ENCODE results near the gene RETREG3. TPM values are rescaled to one million over a fixed set of nuclear protein-coding genes. Genes with fewer than 3 reads are reported as not detected.

Gene RETREG3
- total and polyA plus RNA-seq, 2 of the 13 experiments (the other 11 are each of a cell fraction or from before 2014, with no cell fraction given) = 47.0 to 55.8 TPM

DNA sequence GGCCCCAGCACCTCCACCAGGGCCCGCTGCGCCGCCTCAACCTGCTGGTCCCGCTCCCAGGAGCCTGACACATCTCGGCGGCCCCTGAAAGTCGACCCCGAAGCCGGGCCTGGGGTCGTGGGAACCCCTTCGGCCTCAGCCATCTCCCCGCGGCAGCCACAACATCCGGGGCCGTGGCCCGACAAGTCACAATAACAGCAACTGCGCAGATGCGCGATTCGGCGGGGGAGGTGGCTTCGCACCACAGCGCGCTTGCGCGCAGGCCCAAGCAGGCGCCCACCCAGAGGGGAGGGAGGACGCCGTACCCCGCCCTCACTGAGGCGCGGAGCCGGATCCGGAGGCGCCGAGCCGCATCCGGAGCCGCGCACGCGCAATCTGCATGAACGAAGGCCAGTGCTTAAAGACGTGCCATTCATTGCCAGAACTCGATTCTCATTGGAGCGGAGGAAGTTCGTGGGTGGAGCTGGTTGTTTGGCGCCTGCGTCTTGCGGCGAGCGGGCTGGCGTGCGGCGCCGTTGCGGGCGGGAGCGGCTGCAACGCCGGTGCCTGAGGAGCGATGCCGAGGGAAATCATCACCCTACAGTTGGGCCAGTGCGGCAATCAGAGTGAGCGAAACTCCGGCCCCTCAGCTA lies at the start of gene RETREG3, which contains the start of gene TUBG1 (continued):
- TF ChIP-seq, protein P1, sequence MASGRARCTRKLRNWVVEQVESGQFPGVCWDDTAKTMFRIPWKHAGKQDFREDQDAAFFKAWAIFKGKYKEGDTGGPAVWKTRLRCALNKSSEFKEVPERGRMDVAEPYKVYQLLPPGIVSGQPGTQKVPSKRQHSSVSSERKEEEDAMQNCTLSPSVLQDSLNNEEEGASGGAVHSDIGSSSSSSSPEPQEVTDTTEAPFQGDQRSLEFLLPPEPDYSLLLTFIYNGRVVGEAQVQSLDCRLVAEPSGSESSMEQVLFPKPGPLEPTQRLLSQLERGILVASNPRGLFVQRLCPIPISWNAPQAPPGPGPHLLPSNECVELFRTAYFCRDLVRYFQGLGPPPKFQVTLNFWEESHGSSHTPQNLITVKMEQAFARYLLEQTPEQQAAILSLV (CRISPR knock-in tag; IDR thresholded peaks at IDR 0.05; ENCODE audit: borderline replicate concordance) = peak; percentile 62; the same call in 1 of the 2 replicates
- TF ChIP-seq PHF8 (CRISPR knock-in tag; IDR thresholded peaks at IDR 0.05) (peak; percentile 99), SP1 (IDR thresholded peaks at IDR 0.05) (no peak), SP1 (CRISPR knock-in tag; IDR thresholded peaks at IDR 0.05) (peak; percentile 65), ZMYM4 (CRISPR knock-in tag; IDR thresholded peaks at IDR 0.05) (peak; percentile 71; the same call in 1 of the 2 replicates), SNAPC2 (CRISPR knock-in tag; IDR thresholded peaks at IDR 0.05) (peak; percentile 64; the same call in 1 of the 2 replicates), PHB2 (IDR thresholded peaks at IDR 0.05; ENCODE audit: partially characterized antibody) (no peak), HNRNPK (IDR thresholded peaks at IDR 0.05; ENCODE audit: low read depth, low read length, poor library complexity, severe bottlenecking) (no peak), ZFP90 (CRISPR knock-in tag; IDR thresholded peaks at IDR 0.05; ENCODE audit: borderline replicate concordance) (peak; percentile 76; the same call in 1 of the 2 replicates), ZNF678 (CRISPR knock-in tag; IDR thresholded peaks at IDR 0.05) (no peak), TBP (CRISPR knock-in tag; IDR thresholded peaks at IDR 0.05) (no peak), TFE3 (CRISPR knock-in tag; IDR thresholded peaks at IDR 0.05) (no peak; the same call in 1 of the 2 replicates), ZNF138 (CRISPR knock-in tag; IDR thresholded peaks at IDR 0.05; ENCODE audit: low read depth) (0 out of 2 replicates have a peak, but pooled peaks have one; percentile 77), IKZF1 (IDR thresholded peaks at IDR 0.05) (no peak), GTF2F1 (IDR thresholded peaks at IDR 0.05; ENCODE audit: low read length) (no peak), PCBP2 (optimal IDR thresholded peaks at IDR 0.05; ENCODE audit: low read depth, low read length, poor library complexity, severe bottlenecking) (no peak), ZNF773 (CRISPR knock-in tag; IDR thresholded peaks at IDR 0.05; ENCODE audit: borderline replicate concordance) (peak; percentile 84; the same call in 1 of the 2 replicates), ZFX (CRISPR knock-in tag; IDR thresholded peaks at IDR 0.05; ENCODE audit: low read depth) (peak; percentile 98), ZNF329 (CRISPR knock-in tag; IDR thresholded peaks at IDR 0.05; ENCODE audit: low read depth) (peak; percentile 74; the same call in 1 of the 2 replicates), ZNF17 (CRISPR knock-in tag; IDR thresholded peaks at IDR 0.05) (no peak), ZNF567 (CRISPR knock-in tag; IDR thresholded peaks at IDR 0.05; ENCODE audit: borderline replicate concordance) (no peak), E2F1 (CRISPR knock-in tag; IDR thresholded peaks at IDR 0.05) (peak; percentile 94), RBFOX2 (IDR thresholded peaks at IDR 0.05; ENCODE audit: low read depth, low read length) (peak; percentile 98), ZNF44 (CRISPR knock-in tag; IDR thresholded peaks at IDR 0.05) (no peak; the same call in 1 of the 2 replicates), ZNF441 (CRISPR knock-in tag; IDR thresholded peaks at IDR 0.05; ENCODE audit: borderline replicate concordance) (peak; percentile 71; the same call in 1 of the 2 replicates), DPF2 (CRISPR knock-in tag; IDR thresholded peaks at IDR 0.05; ENCODE audit: borderline replicate concordance, low read depth) (no peak), KLF12 (CRISPR knock-in tag; IDR thresholded peaks at IDR 0.05; ENCODE audit: borderline replicate concordance) (peak; percentile 66), BRCA1 (CRISPR knock-in tag; IDR thresholded peaks at IDR 0.05) (peak; percentile 93; the same call in 1 of the 2 replicates)
- TF ChIP-seq, protein P2, sequence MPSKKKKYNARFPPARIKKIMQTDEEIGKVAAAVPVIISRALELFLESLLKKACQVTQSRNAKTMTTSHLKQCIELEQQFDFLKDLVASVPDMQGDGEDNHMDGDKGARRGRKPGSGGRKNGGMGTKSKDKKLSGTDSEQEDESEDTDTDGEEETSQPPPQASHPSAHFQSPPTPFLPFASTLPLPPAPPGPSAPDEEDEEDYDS (CRISPR knock-in tag; IDR thresholded peaks at IDR 0.05) = peak; percentile 86

Data from HepG2 (cell line).